HEK293 (cell line): ENCODE measurements around the gene FAAP100.

Experiments
- WT1 ChIP-seq: fragments of 450-650 bp; formaldehyde crosslinking; IDR thresholded peaks from 2 replicates; pipeline ENCODE4 v1.5.1; 2016; ENCODE audit warnings: missing biosample characterization, missing genetic modification characterization
- ZNF335 ChIP-seq: fragments of 450-650 bp; formaldehyde crosslinking; conservative IDR thresholded peaks from 2 replicates; pipeline ENCODE4 v1.5.1; 2016; ENCODE audit warnings: missing biosample characterization, missing genetic modification characterization
- ZNF530 ChIP-seq: fragments of 450-650 bp; formaldehyde crosslinking; IDR thresholded peaks from 2 replicates; pipeline ENCODE4 v1.5.1; 2016; ENCODE audit warnings: low read depth, missing biosample characterization, missing genetic modification characterization
- ZNF558 ChIP-seq: fragments of 450-650 bp; formaldehyde crosslinking; IDR thresholded peaks from 2 replicates; pipeline ENCODE4 v1.5.1; 2016; ENCODE audit warnings: missing biosample characterization, missing genetic modification characterization
- ZNF624 ChIP-seq: fragments of 450-650 bp; formaldehyde crosslinking; IDR thresholded peaks from 2 replicates; pipeline ENCODE4 v1.5.1; 2017; ENCODE audit warnings: missing biosample characterization, missing genetic modification characterization
- ZNF707 ChIP-seq: fragments of 450-650 bp; formaldehyde crosslinking; IDR thresholded peaks from 2 replicates; pipeline ENCODE4 v1.5.1; 2016; ENCODE audit warnings: missing biosample characterization, missing genetic modification characterization
- TF ChIP-seq, protein P1 (sequence below): fragments of 450-650 bp; formaldehyde crosslinking; IDR thresholded peaks from 2 replicates; pipeline ENCODE4 v1.5.1; 2016; ENCODE audit warnings: missing biosample characterization, missing genetic modification characterization
- TF ChIP-seq, protein P2 (sequence below): fragments of 450-650 bp; formaldehyde crosslinking; IDR thresholded peaks from 2 replicates; pipeline ENCODE4 v1.5.1; 2016; ENCODE audit warnings: missing biosample characterization, missing genetic modification characterization
- TF ChIP-seq, protein P3 (sequence below): fragments of 450-650 bp; formaldehyde crosslinking; IDR thresholded peaks from 2 replicates; pipeline ENCODE4 v1.5.1; 2016; ENCODE audit warnings: missing biosample characterization, missing genetic modification characterization
- TF ChIP-seq, protein P4 (sequence below): fragments of 450-650 bp; formaldehyde crosslinking; IDR thresholded peaks from 2 replicates; pipeline ENCODE4 v1.5.1; 2016; ENCODE audit warnings: missing biosample characterization, missing genetic modification characterization

DNA sequence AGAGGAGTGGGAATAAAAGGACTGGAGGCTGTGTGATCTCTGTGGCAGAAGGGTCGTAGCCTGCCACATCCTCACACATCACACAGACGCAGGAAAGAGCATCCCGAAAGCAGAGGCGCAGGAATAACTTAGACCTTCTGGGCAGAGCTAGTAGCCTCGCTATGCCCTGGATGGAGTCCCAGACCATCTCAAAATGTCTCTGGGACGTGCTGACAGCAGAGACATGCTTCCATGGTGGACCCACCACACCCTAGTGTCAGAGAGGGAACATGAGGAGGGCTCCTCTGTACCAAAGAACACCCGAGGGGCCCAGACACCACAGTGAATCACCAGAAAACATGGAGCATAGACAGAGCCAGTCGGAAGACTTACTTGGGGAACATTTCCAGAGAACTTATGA, 29.6 kb upstream of the FAAP100 start:
- TF ChIP-seq WT1 (tag by site-specific recombination) (no peak), ZNF335 (no peak), ZNF624 (tag by site-specific recombination) (no peak), ZNF530 (tag by site-specific recombination) (no peak), ZNF707 (no peak), ZNF558 (tag by site-specific recombination) (no peak)
- TF ChIP-seq, protein P1, sequence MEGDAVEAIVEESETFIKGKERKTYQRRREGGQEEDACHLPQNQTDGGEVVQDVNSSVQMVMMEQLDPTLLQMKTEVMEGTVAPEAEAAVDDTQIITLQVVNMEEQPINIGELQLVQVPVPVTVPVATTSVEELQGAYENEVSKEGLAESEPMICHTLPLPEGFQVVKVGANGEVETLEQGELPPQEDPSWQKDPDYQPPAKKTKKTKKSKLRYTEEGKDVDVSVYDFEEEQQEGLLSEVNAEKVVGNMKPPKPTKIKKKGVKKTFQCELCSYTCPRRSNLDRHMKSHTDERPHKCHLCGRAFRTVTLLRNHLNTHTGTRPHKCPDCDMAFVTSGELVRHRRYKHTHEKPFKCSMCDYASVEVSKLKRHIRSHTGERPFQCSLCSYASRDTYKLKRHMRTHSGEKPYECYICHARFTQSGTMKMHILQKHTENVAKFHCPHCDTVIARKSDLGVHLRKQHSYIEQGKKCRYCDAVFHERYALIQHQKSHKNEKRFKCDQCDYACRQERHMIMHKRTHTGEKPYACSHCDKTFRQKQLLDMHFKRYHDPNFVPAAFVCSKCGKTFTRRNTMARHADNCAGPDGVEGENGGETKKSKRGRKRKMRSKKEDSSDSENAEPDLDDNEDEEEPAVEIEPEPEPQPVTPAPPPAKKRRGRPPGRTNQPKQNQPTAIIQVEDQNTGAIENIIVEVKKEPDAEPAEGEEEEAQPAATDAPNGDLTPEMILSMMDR (tag by site-specific recombination), result no peak
- TF ChIP-seq, protein P2, sequence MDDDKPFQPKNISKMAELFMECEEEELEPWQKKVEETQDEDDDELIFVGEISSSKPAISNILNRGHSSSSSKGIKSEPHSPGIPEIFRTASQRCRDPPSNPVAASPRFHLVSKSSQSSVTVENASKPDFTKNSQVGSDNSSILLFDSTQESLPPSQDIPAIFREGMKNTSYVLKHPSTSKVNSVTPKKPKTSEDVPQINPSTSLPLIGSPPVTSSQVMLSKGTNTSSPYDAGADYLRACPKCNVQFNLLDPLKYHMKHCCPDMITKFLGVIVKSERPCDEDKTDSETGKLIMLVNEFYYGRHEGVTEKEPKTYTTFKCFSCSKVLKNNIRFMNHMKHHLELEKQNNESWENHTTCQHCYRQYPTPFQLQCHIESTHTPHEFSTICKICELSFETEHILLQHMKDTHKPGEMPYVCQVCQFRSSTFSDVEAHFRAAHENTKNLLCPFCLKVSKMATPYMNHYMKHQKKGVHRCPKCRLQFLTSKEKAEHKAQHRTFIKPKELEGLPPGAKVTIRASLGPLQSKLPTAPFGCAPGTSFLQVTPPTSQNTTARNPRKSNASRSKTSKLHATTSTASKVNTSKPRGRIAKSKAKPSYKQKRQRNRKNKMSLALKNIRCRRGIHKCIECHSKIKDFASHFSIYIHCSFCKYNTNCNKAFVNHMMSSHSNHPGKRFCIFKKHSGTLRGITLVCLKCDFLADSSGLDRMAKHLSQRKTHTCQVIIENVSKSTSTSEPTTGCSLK (tag by site-specific recombination), result no peak
- TF ChIP-seq, protein P3, sequence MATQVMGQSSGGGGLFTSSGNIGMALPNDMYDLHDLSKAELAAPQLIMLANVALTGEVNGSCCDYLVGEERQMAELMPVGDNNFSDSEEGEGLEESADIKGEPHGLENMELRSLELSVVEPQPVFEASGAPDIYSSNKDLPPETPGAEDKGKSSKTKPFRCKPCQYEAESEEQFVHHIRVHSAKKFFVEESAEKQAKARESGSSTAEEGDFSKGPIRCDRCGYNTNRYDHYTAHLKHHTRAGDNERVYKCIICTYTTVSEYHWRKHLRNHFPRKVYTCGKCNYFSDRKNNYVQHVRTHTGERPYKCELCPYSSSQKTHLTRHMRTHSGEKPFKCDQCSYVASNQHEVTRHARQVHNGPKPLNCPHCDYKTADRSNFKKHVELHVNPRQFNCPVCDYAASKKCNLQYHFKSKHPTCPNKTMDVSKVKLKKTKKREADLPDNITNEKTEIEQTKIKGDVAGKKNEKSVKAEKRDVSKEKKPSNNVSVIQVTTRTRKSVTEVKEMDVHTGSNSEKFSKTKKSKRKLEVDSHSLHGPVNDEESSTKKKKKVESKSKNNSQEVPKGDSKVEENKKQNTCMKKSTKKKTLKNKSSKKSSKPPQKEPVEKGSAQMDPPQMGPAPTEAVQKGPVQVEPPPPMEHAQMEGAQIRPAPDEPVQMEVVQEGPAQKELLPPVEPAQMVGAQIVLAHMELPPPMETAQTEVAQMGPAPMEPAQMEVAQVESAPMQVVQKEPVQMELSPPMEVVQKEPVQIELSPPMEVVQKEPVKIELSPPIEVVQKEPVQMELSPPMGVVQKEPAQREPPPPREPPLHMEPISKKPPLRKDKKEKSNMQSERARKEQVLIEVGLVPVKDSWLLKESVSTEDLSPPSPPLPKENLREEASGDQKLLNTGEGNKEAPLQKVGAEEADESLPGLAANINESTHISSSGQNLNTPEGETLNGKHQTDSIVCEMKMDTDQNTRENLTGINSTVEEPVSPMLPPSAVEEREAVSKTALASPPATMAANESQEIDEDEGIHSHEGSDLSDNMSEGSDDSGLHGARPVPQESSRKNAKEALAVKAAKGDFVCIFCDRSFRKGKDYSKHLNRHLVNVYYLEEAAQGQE, result no peak
- TF ChIP-seq, protein P4, sequence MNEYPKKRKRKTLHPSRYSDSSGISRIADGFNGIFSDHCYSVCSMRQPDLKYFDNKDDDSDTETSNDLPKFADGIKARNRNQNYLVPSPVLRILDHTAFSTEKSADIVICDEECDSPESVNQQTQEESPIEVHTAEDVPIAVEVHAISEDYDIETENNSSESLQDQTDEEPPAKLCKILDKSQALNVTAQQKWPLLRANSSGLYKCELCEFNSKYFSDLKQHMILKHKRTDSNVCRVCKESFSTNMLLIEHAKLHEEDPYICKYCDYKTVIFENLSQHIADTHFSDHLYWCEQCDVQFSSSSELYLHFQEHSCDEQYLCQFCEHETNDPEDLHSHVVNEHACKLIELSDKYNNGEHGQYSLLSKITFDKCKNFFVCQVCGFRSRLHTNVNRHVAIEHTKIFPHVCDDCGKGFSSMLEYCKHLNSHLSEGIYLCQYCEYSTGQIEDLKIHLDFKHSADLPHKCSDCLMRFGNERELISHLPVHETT (tag by site-specific recombination), result no peak
